HCT116 (cell line): ENCODE measurements around the gene AACS.
"Not testable (repeated sequence)": the region's sequence is repeated elsewhere in the genome, so short reads cannot be mapped to it uniquely, and the experiment has no call there.

Experiments
- CTCF ChIP-seq, 3 experiments: fragments of 200-600 bp in 1 of 3; sonication (generic) in 1 of 3; IDR thresholded peaks in 2 of 3; conservative IDR thresholded peaks in 1 of 3; 2 replicates each; pipeline ENCODE4 v1.5.1; 2012 to 2017; ENCODE audit warnings: low read depth in 2 of 3, low read length in 2 of 3, antibody characterized with exemption in 1 of 3, borderline replicate concordance in 1 of 3, control low read depth in 1 of 3, mild to moderate bottlenecking in 1 of 3, mixed read lengths in 1 of 3, mixed run types in 1 of 3, moderate library complexity in 1 of 3; ENCODE audit not compliant: insufficient read depth in 1 of 3
- EGR1 ChIP-seq: IDR thresholded peaks from 2 replicates; pipeline ENCODE4 v1.6.1; 2012; ENCODE audit warnings: low read depth
- ELF1 ChIP-seq: IDR thresholded peaks from 2 replicates; pipeline ENCODE4 v1.6.1; 2012; ENCODE audit warnings: low read depth, borderline replicate concordance
- EZH2 ChIP-seq: fragments of 200-600 bp; sonication (generic); IDR thresholded peaks from 2 replicates; pipeline ENCODE4 v1.6.1; 2017; ENCODE audit warnings: antibody characterized with exemption, mixed run types
- FOSL1 ChIP-seq: IDR thresholded peaks from 2 replicates; pipeline ENCODE4 v1.6.1; 2012; ENCODE audit warnings: low read depth
- POLR2A ChIP-seq: IDR thresholded peaks from 2 replicates; pipeline ENCODE4 v1.7.0; 2011; ENCODE audit warnings: borderline replicate concordance; ENCODE audit not compliant: insufficient read depth, insufficient read length; ENCODE audit errors: extremely low read depth
- SP1 ChIP-seq: IDR thresholded peaks from 2 replicates; pipeline ENCODE4 v1.6.1; 2012; ENCODE audit warnings: low read depth
- TF ChIP-seq, protein P1 (sequence below): IDR thresholded peaks from 2 replicates; pipeline ENCODE4 v1.6.1; 2012; ENCODE audit warnings: low read depth

- not testable (repeated sequence) for TF ChIP-seq CTCF (IDR thresholded peaks at IDR 0.05 in 2 of 3, conservative IDR thresholded peaks at IDR 0.05 in 1 of 3; ENCODE audit: borderline replicate concordance in 1 of 3, insufficient read depth in 1 of 3, low read depth in 2 of 3, low read length in 2 of 3); ELF1; EGR1; POLR2A; EZH2; FOSL1; SP1
- TF ChIP-seq, protein P1, sequence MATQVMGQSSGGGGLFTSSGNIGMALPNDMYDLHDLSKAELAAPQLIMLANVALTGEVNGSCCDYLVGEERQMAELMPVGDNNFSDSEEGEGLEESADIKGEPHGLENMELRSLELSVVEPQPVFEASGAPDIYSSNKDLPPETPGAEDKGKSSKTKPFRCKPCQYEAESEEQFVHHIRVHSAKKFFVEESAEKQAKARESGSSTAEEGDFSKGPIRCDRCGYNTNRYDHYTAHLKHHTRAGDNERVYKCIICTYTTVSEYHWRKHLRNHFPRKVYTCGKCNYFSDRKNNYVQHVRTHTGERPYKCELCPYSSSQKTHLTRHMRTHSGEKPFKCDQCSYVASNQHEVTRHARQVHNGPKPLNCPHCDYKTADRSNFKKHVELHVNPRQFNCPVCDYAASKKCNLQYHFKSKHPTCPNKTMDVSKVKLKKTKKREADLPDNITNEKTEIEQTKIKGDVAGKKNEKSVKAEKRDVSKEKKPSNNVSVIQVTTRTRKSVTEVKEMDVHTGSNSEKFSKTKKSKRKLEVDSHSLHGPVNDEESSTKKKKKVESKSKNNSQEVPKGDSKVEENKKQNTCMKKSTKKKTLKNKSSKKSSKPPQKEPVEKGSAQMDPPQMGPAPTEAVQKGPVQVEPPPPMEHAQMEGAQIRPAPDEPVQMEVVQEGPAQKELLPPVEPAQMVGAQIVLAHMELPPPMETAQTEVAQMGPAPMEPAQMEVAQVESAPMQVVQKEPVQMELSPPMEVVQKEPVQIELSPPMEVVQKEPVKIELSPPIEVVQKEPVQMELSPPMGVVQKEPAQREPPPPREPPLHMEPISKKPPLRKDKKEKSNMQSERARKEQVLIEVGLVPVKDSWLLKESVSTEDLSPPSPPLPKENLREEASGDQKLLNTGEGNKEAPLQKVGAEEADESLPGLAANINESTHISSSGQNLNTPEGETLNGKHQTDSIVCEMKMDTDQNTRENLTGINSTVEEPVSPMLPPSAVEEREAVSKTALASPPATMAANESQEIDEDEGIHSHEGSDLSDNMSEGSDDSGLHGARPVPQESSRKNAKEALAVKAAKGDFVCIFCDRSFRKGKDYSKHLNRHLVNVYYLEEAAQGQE: not testable (repeated sequence)
Measured at GRCh38 chr12:125141210-125141573, 76.0 kb downstream of the AACS start.
